Measurements from ENCODE around the gene DRC3. TPM values are rescaled to one million over a fixed set of nuclear protein-coding genes. Genes with fewer than 3 reads are reported as not detected.

DRC3 gene
- total RNA-seq, 1 experiment from 2014 or later, result 0.68 TPM

DNA sequence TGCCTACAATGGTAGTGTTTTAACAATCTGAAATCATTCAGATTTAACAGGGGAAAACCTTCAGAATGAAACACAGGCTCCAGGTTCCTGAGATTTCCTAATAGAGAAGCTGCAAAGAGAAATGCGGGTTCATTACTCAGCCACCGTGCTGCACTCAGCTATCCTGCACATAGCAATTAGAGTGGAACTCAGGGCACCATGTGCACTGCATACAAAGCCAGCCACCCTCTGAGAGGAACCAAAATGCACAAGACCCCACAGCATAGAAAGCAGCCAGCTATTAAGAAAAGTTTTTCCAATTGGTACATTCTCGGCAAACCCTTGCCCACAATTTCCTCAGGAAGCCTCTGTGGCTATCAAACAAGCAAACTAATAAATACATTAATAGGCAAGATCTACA lies 37.9 kb upstream of the DRC3 start:
- Histone ChIP-seq H2AFZ (ENCODE audit: low read length) (no peak overlapping the region), H2BK12ac (ENCODE audit: insufficient read length, low read depth, low read length) (no peak overlapping the region), H2BK15ac (ENCODE audit: low read depth, low read length) (no peak overlapping the region), H3K18ac (ENCODE audit: insufficient read length, low read depth, low read length) (no peak overlapping the region), H3K4me1 (ENCODE audit: insufficient read depth, low read length) (no peaks in the 10 kb centered on the region), H2BK20ac (ENCODE audit: low read depth, low read length, poor library complexity, severe bottlenecking) (no peak overlapping the region), H3K14ac (ENCODE audit: insufficient read depth, low read length) (no peak overlapping the region), H3K4me2 (ENCODE audit: insufficient read depth, insufficient read length, low read length) (no peak overlapping the region), H4K20me1 (ENCODE audit: control insufficient read depth, insufficient read depth, insufficient read length) (no peaks in the 10 kb centered on the region), H3K27me3 (ENCODE audit: insufficient read depth, low read length) (no peaks in the 10 kb centered on the region), H3K79me1 (ENCODE audit: insufficient read depth, low read depth, low read length, poor library complexity, severe bottlenecking) (no peaks in the 10 kb centered on the region), H2BK5ac (ENCODE audit: insufficient read length, low read length) (no peak overlapping the region), H4K5ac (ENCODE audit: insufficient read length, low read depth, low read length) (no peak overlapping the region), H3K4ac (ENCODE audit: low read depth, low read length) (no peak overlapping the region), H3K9ac (ENCODE audit: extremely low read depth, insufficient read length, low read length) (no peak overlapping the region), H4K8ac (replicated peaks; ENCODE audit: insufficient read length, low read depth, low read length) (no peak overlapping the region), H3K56ac (ENCODE audit: insufficient read length, low read depth, low read length) (no peak overlapping the region), H3K23ac (ENCODE audit: insufficient read length, low read depth, low read length) (no peak overlapping the region), H4K91ac (ENCODE audit: insufficient read length, low read depth, low read length) (no peak overlapping the region), H3K23me2 (ENCODE audit: insufficient read length, low read depth, low read length, poor library complexity, severe bottlenecking) (no peaks in the 10 kb centered on the region), H3K27ac (ENCODE audit: insufficient read length, low read depth, low read length) (no peak overlapping the region), H3K9me3 (ENCODE audit: control insufficient read depth, low read depth, low read length) (no peaks in the 10 kb centered on the region), H2BK120ac (ENCODE audit: low read depth, low read length, poor library complexity, severe bottlenecking) (no peak overlapping the region), H2AK5ac (ENCODE audit: insufficient read length, low read length) (no peak overlapping the region), H3K79me2 (ENCODE audit: insufficient read depth, low read length) (no peaks in the 10 kb centered on the region), H3T11ph (ENCODE audit: low read length) (no peak overlapping the region)
- no peaks in the 10 kb centered on the region; the same call in 1 of the 2 replicates for H3K27me3 Mint-ChIP-seq (ENCODE audit: low read depth)
- no peaks in the 10 kb centered on the region for H3K36me3 Mint-ChIP-seq (ENCODE audit: insufficient read depth in 1 of 3, low read depth in 3 of 3)
- TF ChIP-seq, protein P1, sequence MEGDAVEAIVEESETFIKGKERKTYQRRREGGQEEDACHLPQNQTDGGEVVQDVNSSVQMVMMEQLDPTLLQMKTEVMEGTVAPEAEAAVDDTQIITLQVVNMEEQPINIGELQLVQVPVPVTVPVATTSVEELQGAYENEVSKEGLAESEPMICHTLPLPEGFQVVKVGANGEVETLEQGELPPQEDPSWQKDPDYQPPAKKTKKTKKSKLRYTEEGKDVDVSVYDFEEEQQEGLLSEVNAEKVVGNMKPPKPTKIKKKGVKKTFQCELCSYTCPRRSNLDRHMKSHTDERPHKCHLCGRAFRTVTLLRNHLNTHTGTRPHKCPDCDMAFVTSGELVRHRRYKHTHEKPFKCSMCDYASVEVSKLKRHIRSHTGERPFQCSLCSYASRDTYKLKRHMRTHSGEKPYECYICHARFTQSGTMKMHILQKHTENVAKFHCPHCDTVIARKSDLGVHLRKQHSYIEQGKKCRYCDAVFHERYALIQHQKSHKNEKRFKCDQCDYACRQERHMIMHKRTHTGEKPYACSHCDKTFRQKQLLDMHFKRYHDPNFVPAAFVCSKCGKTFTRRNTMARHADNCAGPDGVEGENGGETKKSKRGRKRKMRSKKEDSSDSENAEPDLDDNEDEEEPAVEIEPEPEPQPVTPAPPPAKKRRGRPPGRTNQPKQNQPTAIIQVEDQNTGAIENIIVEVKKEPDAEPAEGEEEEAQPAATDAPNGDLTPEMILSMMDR (conservative IDR thresholded peaks at IDR 0.05), result no peak
- no peak for DNase-seq
- no peak overlapping the region for H3K27ac Mint-ChIP-seq
- no peak overlapping the region for H3K4me3 Mint-ChIP-seq
- no peaks in the 10 kb centered on the region for H3K9me3 Mint-ChIP-seq
- H3K4me1 Mint-ChIP-seq, result peaks cover 5 to 10% of the 10 kb centered on the region in 2 experiments; a peak in 3 of 4 replicates
- WGBS (ENCODE audit: extremely low coverage, insufficient read length, low lambda C conversion rate), result no CpG with 5 or more reads among the region's 3 CpGs
